ENCODE measurements around the gene RABGEF1.
A peak's percentile ranks its signal among the peaks of the same experiment; 100 is the strongest.
"Not testable (repeated sequence)": the region's sequence is repeated elsewhere in the genome, so short reads cannot be mapped to it uniquely, and the experiment has no call there.

RABGEF1 gene

DNA sequence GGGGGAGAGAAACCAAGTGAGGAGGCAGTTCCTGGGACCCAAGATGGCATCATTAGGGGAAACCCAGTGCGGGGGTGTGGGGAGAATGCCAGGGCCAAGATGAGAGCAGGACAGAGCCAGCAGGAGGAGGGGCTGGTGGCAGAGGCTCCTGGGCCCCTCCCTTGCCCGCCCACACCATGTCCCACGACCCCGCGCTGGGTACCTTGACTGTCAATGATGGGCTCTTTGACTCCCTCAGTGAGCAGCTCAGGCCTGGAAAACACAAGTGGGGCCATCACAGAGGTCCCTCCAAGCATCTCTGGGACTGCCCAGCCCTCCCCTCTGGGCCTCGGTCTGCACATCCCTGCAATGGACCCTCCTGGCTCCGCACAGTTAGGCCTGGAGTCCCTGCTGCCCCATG lies 75.4 kb downstream of the RABGEF1 start:
- H3K36me3 Mint-ChIP-seq (ENCODE audit: low read depth): peaks cover 26% of the 10 kb centered on the region
- H3K4me3 Mint-ChIP-seq: no peak overlapping the region
- no peak overlapping the region for H3K27ac Mint-ChIP-seq
- H3K4me1 Mint-ChIP-seq: peaks cover 4% of the 10 kb centered on the region
- TF ChIP-seq, protein P1, sequence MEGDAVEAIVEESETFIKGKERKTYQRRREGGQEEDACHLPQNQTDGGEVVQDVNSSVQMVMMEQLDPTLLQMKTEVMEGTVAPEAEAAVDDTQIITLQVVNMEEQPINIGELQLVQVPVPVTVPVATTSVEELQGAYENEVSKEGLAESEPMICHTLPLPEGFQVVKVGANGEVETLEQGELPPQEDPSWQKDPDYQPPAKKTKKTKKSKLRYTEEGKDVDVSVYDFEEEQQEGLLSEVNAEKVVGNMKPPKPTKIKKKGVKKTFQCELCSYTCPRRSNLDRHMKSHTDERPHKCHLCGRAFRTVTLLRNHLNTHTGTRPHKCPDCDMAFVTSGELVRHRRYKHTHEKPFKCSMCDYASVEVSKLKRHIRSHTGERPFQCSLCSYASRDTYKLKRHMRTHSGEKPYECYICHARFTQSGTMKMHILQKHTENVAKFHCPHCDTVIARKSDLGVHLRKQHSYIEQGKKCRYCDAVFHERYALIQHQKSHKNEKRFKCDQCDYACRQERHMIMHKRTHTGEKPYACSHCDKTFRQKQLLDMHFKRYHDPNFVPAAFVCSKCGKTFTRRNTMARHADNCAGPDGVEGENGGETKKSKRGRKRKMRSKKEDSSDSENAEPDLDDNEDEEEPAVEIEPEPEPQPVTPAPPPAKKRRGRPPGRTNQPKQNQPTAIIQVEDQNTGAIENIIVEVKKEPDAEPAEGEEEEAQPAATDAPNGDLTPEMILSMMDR (IDR thresholded peaks at IDR 0.05): no peak
- no peaks in the 10 kb centered on the region for H3K9me3 Mint-ChIP-seq
- no peaks in the 10 kb centered on the region for H3K27me3 Mint-ChIP-seq (ENCODE audit: low read depth, poor library complexity)
- no peak for DNase-seq

DNA sequence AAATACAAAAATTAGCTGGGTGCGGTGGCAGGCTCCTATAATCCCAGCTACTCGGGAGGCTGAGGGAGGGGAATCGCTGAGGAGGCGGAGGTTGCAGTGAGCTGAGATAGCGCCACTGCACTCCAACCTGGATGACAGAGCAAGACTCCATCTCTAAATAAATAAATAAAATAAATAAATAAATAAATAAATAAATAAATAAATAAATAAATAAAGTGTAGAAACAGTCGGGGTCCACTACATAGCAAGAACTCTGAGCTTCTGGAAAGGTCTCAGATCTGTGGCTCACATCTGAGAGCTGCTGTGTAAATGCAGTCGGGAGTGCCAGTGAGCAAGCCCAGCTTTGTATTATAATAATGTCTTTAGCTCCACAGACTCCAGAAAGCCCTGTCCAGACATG lies 76.1 kb downstream of the RABGEF1 start:
- H3K27ac Mint-ChIP-seq: peak overlapping the region; percentile 51
- H3K36me3 Mint-ChIP-seq (ENCODE audit: low read depth): peaks cover 19% of the 10 kb centered on the region
- not testable (repeated sequence) for DNase-seq; H3K27me3 Mint-ChIP-seq (ENCODE audit: low read depth, poor library complexity); H3K4me1 Mint-ChIP-seq; H3K4me3 Mint-ChIP-seq; H3K9me3 Mint-ChIP-seq

DNA sequence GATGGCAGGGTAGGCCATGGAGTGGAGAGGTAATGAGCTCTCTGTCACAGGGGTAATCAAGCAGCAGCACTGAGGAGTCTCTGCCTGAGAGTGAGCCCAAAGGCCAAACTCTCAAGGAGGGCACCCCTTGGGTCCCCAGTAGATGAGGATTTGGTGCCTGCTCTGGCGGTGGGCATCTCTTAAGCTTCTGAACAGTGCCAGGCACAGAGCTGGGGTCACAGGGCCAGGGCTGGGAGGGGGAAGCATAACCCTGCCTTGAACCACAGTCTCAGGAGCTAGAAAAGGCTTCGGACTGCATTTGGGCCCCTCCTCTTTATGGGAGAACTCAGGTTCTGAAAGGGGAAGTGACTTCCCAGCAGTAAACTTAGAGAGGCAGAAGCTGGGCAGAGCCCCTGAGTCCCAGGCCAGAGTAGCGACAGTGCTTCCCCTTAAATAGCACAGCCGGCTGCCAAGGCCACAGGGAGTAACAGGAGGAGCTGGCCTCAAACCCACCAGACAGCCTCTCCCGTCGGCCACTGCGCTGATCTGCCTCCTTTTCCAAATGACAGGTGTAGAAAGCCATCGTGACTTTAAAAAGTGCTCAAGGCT lies 76.8 kb downstream of the RABGEF1 start:
- not testable (repeated sequence) for DNase-seq; H3K9me3 Mint-ChIP-seq; H3K4me3 Mint-ChIP-seq; H3K27ac Mint-ChIP-seq; H3K4me1 Mint-ChIP-seq; H3K27me3 Mint-ChIP-seq (ENCODE audit: low read depth, poor library complexity)
- peaks cover 13% of the 10 kb centered on the region for H3K36me3 Mint-ChIP-seq (ENCODE audit: low read depth)

DNA sequence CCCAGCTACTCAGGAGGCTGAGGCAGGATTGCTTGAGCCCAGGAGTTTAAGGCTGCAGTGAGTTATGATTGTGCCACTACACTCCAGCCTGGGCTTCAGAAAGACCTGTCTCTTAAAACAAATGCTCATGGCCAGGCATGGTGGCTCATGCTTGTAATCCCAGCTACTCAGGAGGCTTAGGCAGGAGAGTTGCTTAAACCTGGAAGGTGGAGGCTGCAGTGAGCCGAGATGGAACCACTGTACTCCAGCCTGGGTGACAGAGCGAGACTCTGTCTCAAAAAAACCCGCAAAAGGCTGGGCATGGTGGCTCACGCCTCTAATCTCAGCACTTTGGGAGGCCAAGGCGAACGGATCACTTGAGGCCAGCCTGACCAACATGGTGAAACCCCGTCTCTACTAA lies 77.4 kb downstream of the RABGEF1 start:
- not testable (repeated sequence) for H3K9me3 Mint-ChIP-seq, DNase-seq

DNA sequence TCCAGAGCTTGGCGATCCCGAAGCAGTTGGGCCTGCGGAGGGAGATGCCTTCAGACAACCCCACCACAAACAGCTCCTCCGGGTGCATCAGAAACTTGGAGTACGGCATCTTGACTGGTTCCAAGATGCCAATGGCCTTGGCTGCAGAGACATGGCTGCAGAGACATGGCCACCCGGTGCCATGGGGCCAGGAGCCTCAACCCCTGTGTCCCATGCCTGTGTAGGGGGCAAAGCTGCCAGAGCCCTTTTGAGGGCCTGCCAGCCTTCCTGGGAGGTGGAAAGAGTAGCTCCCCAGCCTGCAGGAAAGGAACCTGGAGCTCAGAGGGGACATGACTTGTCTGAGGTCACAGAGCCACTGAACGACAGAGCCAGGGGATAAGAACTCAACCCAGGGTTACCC lies 83.5 kb downstream of the RABGEF1 start:
- Mint-ChIP-seq H3K36me3 (ENCODE audit: low read depth) (no peaks in the 10 kb centered on the region), H3K4me3 (no peak overlapping the region), H3K27ac (no peak overlapping the region), H3K4me1 (peaks cover 4% of the 10 kb centered on the region), H3K27me3 (ENCODE audit: low read depth, poor library complexity) (peaks cover 13% of the 10 kb centered on the region), H3K9me3 (peaks cover 3% of the 10 kb centered on the region)
- DNase-seq: no peak
- TF ChIP-seq, protein P1 (IDR thresholded peaks at IDR 0.05): no peak

More for the DNA sequence above, 77.4 kb downstream of the RABGEF1 start:
- not testable (repeated sequence) for H3K27ac Mint-ChIP-seq; H3K27me3 Mint-ChIP-seq (ENCODE audit: low read depth, poor library complexity); H3K4me3 Mint-ChIP-seq; H3K36me3 Mint-ChIP-seq (ENCODE audit: low read depth); H3K4me1 Mint-ChIP-seq

DNA sequence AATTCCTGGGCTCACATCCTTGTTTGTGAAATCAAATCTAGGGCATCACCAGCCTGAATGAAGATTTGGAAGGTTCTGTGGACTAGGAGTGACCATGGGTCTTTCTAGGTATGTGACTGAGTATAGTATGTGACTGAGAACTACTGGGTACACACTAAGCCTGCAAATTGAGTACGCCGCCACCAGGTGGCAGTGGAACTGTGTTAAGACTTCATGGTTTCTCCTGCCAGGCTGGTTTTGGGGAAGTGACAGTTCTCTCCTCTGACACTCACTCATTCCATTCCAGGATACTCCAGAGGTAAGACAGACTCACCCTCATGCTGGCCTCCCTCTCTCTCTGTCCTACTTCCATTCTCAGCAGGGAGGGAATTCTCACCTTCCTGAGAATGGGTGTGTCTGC lies 85.0 kb downstream of the RABGEF1 start:
- H3K4me1 Mint-ChIP-seq, H3K9me3 Mint-ChIP-seq: not testable (repeated sequence)
- peak; percentile 33 for DNase-seq

DNA sequence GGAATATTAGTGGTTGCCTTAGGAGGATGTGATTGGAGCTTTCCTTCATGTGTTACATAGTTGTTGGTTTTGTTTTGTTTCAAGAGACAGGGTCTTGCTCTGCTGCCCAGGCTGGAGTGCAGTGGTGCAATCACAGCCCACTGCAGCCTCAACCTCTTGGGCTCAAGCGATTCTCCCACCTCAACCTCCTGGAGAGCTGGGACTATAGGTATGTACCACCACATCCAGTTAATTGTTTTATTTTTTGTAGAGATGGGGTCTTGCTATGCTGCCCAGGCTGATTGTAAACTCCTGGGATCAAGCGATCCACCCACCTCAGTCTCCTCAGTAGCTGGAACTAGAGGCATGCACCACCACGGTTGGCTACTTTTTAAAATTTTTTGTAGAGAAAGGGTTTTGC lies 86.1 kb downstream of the RABGEF1 start:
- peaks cover 3% of the 10 kb centered on the region for H3K9me3 Mint-ChIP-seq
- no peaks in the 10 kb centered on the region for H3K36me3 Mint-ChIP-seq (ENCODE audit: low read depth)
- H3K4me1 Mint-ChIP-seq: no peaks in the 10 kb centered on the region
- DNase-seq: no peak
- no peak overlapping the region for H3K4me3 Mint-ChIP-seq
- TF ChIP-seq, protein P1 (IDR thresholded peaks at IDR 0.05): no peak
- peaks cover 22% of the 10 kb centered on the region for H3K27me3 Mint-ChIP-seq (ENCODE audit: low read depth, poor library complexity)
- H3K27ac Mint-ChIP-seq: no peak overlapping the region

More for the DNA sequence above, 85.0 kb downstream of the RABGEF1 start:
- H3K27ac Mint-ChIP-seq; H3K4me3 Mint-ChIP-seq; H3K36me3 Mint-ChIP-seq (ENCODE audit: low read depth): not testable (repeated sequence)
- peaks cover 23% of the 10 kb centered on the region for H3K27me3 Mint-ChIP-seq (ENCODE audit: low read depth, poor library complexity)
- TF ChIP-seq, protein P1 (IDR thresholded peaks at IDR 0.05): peak; percentile 37

DNA sequence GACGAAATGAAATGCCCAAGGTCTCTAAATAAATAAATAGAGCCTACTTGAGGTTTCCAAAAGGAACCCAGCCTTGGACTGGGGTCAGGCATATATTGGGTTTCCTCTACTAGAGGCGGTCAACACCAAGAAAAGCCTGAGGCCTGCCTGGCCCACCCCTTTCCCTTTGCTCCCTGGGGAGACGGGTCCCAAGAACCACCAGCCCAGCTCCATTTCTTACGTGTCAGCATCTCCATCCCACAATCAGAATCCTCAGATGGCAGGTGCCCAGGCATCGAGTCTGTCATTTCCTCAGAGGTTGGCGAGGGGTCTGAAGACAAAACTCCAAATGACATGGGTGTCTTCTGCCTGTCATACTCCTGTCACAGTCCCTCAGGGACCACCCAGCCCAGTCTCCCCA lies 90.4 kb downstream of the RABGEF1 start:
- H3K27ac Mint-ChIP-seq; H3K4me3 Mint-ChIP-seq; DNase-seq; H3K9me3 Mint-ChIP-seq; H3K36me3 Mint-ChIP-seq (ENCODE audit: low read depth); H3K4me1 Mint-ChIP-seq: not testable (repeated sequence)
- H3K27me3 Mint-ChIP-seq (ENCODE audit: low read depth, poor library complexity): peaks cover 21% of the 10 kb centered on the region

Measured in nephron progenitor cell (in vitro differentiated cells).